Right lobe of liver (tissue), 4 donors: ENCODE measurements around the gene CFAP161.

Source experiments
- CTCF ChIP-seq, 4 donors: fragments of 200-600 bp in 3 of 4; fragments of 450-650 bp in 1 of 4; IDR thresholded peaks; one replicate each; pipeline versions ENCODE4 v1.5.1 to v1.8.0; 2016 to 2022; ENCODE audit warnings: antibody characterized with exemption in 4 of 4, mild to moderate bottlenecking in 2 of 4
- POLR2A ChIP-seq: fragments of 450-650 bp; IDR thresholded peaks from one replicate; pipeline ENCODE4 v1.6.1; 2017; ENCODE audit warnings: antibody characterized with exemption, mild to moderate bottlenecking
- donor health status: DM: no; HTN: no; CAD: no.
- donor health status: DM: no; HTN: no; CAD: no.
- donor health status: DM: no; HTN: yes; CAD: no.

- TF ChIP-seq CTCF (IDR thresholded peaks at IDR 0.05) (no peak), POLR2A (no peak)
Measured at GRCh38 chr15:81097890-81098280, 36.2 kb upstream of the CFAP161 start.
